Suprapubic skin (tissue), 4 donors: ENCODE results near the gene VSX2.

Experiments
- CTCF ChIP-seq, 2 donors: fragments of 200-600 bp in 1 of 2; fragments of 450-650 bp in 1 of 2; sonication (generic) in 1 of 2; IDR thresholded peaks; one replicate each; pipeline ENCODE4 v1.5.1; 2016 to 2019; ENCODE audit warnings: antibody characterized with exemption in 2 of 2, mild to moderate bottlenecking in 1 of 2, moderate library complexity in 1 of 2
- POLR2A ChIP-seq, 2 donors: fragments of 450-650 bp; IDR thresholded peaks; one replicate each; pipeline ENCODE4 v1.6.1; 2017; ENCODE audit warnings: antibody characterized with exemption in 2 of 2, mild to moderate bottlenecking in 2 of 2, moderate library complexity in 2 of 2
- POLR2AphosphoS5 ChIP-seq, 3 donors: sonication (generic); formaldehyde crosslinking; IDR thresholded peaks; one replicate each; pipeline ENCODE4 v1.6.1; 2017; ENCODE audit warnings: antibody characterized with exemption in 3 of 3

- TF ChIP-seq CTCF (IDR thresholded peaks at IDR 0.05): no peak
- TF ChIP-seq POLR2A (IDR thresholded peaks at IDR 0.05): no peak
- TF ChIP-seq POLR2AphosphoS5 (IDR thresholded peaks at IDR 0.05): no peak
Measured at GRCh38 chr14:74245292-74245691, 6.0 kb downstream of the VSX2 start.
